A549 (cell line): Measurements from ENCODE around the gene KATNIP. TPM values are rescaled to one million over a fixed set of nuclear protein-coding genes. Genes with fewer than 3 reads are reported as not detected.

ENCODE experiments used
- ATAC-seq, 2 experiments: fragments of 200-7000 bp in 1 of 2; fragments of >200 bp in 1 of 2; cut with Nextera tagmentation in 1 of 2; cut with Tn5 transposase in 1 of 2; 3 replicates each; pipeline versions ENCODE4 v1.8.0 to v1.9.1; 2018 to 2020; ENCODE audit warnings: mild to moderate bottlenecking in 1 of 2, moderate library complexity in 1 of 2
- CTCF ChIA-PET: fragments of 300-600 bp; sonication (Branson Sonifier 250); formaldehyde crosslinking; extraction: SDS; loops from one replicate; lab custom pipeline; 2021; ENCODE audit warnings: antibody characterized with exemption, inconsistent platforms; lab: Yijun Ruan, JAX
- POLR2A ChIA-PET: fragments of 350-600 bp; formaldehyde crosslinking; extraction: SDS; loops from one replicate; lab custom pipeline; 2021; ENCODE audit warnings: antibody characterized with exemption, inconsistent platforms; lab: Yijun Ruan, JAX
- DNase-seq, 2 experiments: peaks; one replicate each; pipeline versions ENCODE4 v3.0.0 to v3.0.0-alpha.2; 2011 to 2016; ENCODE audit warnings: low read depth in 1 of 2, low spot score in 1 of 2
- FAIRE-seq: peaks from 2 replicates; lab custom pipeline; 2011; peaks lifted over from hg19 to GRCh38; lab: Jason Lieb, UNC
- H3K27ac ChIP-seq, 2 experiments: fragments of >200 bp; sonication (Bioruptor Twin); formaldehyde crosslinking; 3 replicates each; pipeline ENCODE4 v1.5.1; 2016 to 2017
- H3K4me1 ChIP-seq: fragments of >200 bp; sonication (Bioruptor Twin); formaldehyde crosslinking; 3 replicates; pipeline ENCODE4 v1.6.1; 2016
- H3K4me2 ChIP-seq: fragments of >200 bp; sonication (Bioruptor Twin); formaldehyde crosslinking; 3 replicates; pipeline ENCODE4 v1.6.1; 2016
- H3K4me3 ChIP-seq: fragments of >200 bp; sonication (Bioruptor Twin); formaldehyde crosslinking; 3 replicates; pipeline ENCODE4 v1.5.1; 2016
- H3K9me3 ChIP-seq: fragments of >200 bp; sonication (Bioruptor Twin); formaldehyde crosslinking; 3 replicates; pipeline ENCODE4 v1.6.1; 2016
- CBX2 ChIP-seq: fragments of 200-600 bp; sonication (generic); IDR thresholded peaks from 2 replicates; pipeline ENCODE4 v1.6.1; 2016; ENCODE audit warnings: low read depth, mild to moderate bottlenecking, borderline replicate concordance
- CEBPB ChIP-seq, 2 experiments: fragments of >200 bp in 1 of 2; sonication (Bioruptor Twin) in 1 of 2; formaldehyde crosslinking in 1 of 2; IDR thresholded peaks; 2 replicates each; pipeline ENCODE4 v1.6.1; 2012 to 2016
- CHD2 ChIP-seq: fragments of 150-350 bp; IDR thresholded peaks from 2 replicates; pipeline ENCODE4 v1.6.1; 2014; ENCODE audit warnings: low read length; ENCODE audit not compliant: partially characterized antibody
- FOSB ChIP-seq: fragments of 250-450 bp; sonication (Bioruptor Pico); IDR thresholded peaks from 2 replicates; pipeline ENCODE4 v1.5.0; 2020; ENCODE audit warnings: mild to moderate bottlenecking, moderate library complexity
- FOSL2 ChIP-seq, 2 experiments: fragments of 450-650 bp in 1 of 2; fragments of >200 bp in 1 of 2; sonication (Bioruptor Twin) in 1 of 2; formaldehyde crosslinking; IDR thresholded peaks; 2 replicates each; pipeline versions ENCODE4 v1.5.0 to v1.6.1; 2016 to 2020; ENCODE audit warnings: mild to moderate bottlenecking in 1 of 2, moderate library complexity in 1 of 2
- HDAC2 ChIP-seq: fragments of 200-600 bp; sonication (generic); IDR thresholded peaks from 2 replicates; pipeline ENCODE4 v1.6.1; 2016
- JUNB ChIP-seq: fragments of >200 bp; sonication (Bioruptor Twin); formaldehyde crosslinking; IDR thresholded peaks from 2 replicates; pipeline ENCODE4 v1.6.1; 2016
- KDM1A ChIP-seq: fragments of 200-600 bp; sonication (generic); IDR thresholded peaks from 2 replicates; pipeline ENCODE4 v1.6.1; 2016; ENCODE audit warnings: low read depth, mild to moderate bottlenecking
- MYC ChIP-seq: IDR thresholded peaks from 2 replicates; pipeline ENCODE4 v1.6.1; 2012; ENCODE audit warnings: mild to moderate bottlenecking, inconsistent platforms, low read length, improper control_type of control experiment, borderline replicate concordance
- NFE2L2 ChIP-seq: fragments of 150-350 bp; conservative IDR thresholded peaks from 2 replicates; pipeline ENCODE4 v1.6.1; 2014; ENCODE audit warnings: low read length
- NR3C1 ChIP-seq: fragments of >200 bp; sonication (Bioruptor Twin); formaldehyde crosslinking; IDR thresholded peaks from 3 replicates; pipeline ENCODE4 v1.6.1; 2017
- POLR2A ChIP-seq: IDR thresholded peaks from 2 replicates; pipeline ENCODE4 v1.6.1; 2012; ENCODE audit warnings: mild to moderate bottlenecking, low read length
- RAD21 ChIP-seq, 2 experiments: fragments of >200 bp in 1 of 2; sonication (Bioruptor Twin) in 1 of 2; formaldehyde crosslinking in 1 of 2; IDR thresholded peaks in 1 of 2; conservative IDR thresholded peaks in 1 of 2; 2 replicates in 1 of 2; 3 replicates in 1 of 2; pipeline ENCODE4 v1.6.1; 2012 to 2018; ENCODE audit warnings: inconsistent platforms in 1 of 2
- SMC3 ChIP-seq: fragments of >200 bp; sonication (Bioruptor Twin); formaldehyde crosslinking; IDR thresholded peaks from 3 replicates; pipeline ENCODE4 v1.6.1; 2018; ENCODE audit warnings: inconsistent platforms
- SREBF2 ChIP-seq: fragments of 450-650 bp; IDR thresholded peaks from 2 replicates; pipeline ENCODE4 v1.6.1; 2014; ENCODE audit warnings: mild to moderate bottlenecking, moderate library complexity
- ZFP36 ChIP-seq: fragments of 450-650 bp; IDR thresholded peaks from 2 replicates; pipeline ENCODE4 v1.6.1; 2014; ENCODE audit warnings: borderline replicate concordance; ENCODE audit not compliant: partially characterized antibody
- ZNF302 ChIP-seq: fragments of 250-450 bp; sonication (Bioruptor Pico); IDR thresholded peaks from 2 replicates; pipeline ENCODE4 v1.9.0; 2021; ENCODE audit warnings: inconsistent platforms, mild to moderate bottlenecking, moderate library complexity
- ZSCAN20 ChIP-seq: fragments of 250-450 bp; sonication (Bioruptor Pico); IDR thresholded peaks from 2 replicates; pipeline ENCODE4 v1.8.0; 2022; ENCODE audit warnings: mild to moderate bottlenecking, moderate library complexity
- WGBS: methylation state at CpG from one replicate; pipeline ENCODE4 v1.1.6; 2017; ENCODE audit errors: missing lambda C conversion rate; 5-methylcytosine and 5-hydroxymethylcytosine counted together
- polyA plus RNA-seq, 4 experiments: library from polyadenylated mRNA; depleted of rRNA in 3 of 4; stranded (reverse); fragments of >200 nt; fragmentation: RNase III in 1 of 4; extraction: RNeasy Plus Mini Kit Qiagen cat#74134 plus additional on column Dnase treatment in 1 of 4; gene quantifications; 2 replicates in 3 of 4; 3 replicates in 1 of 4; pipeline ENCODE4 v1.2.3, GENCODE V29; 2011 to 2017
- TF ChIP-seq, protein P1 (sequence below): fragments of 250-450 bp; sonication (Bioruptor Pico); IDR thresholded peaks from 2 replicates; pipeline ENCODE4 v1.5.0; 2020; ENCODE audit warnings: low read depth, mild to moderate bottlenecking, moderate library complexity
- TF ChIP-seq, protein P2 (sequence below): fragments of 150-350 bp; IDR thresholded peaks from 2 replicates; pipeline ENCODE4 v1.6.1; 2014; ENCODE audit warnings: low read depth, mild to moderate bottlenecking, low read length

Gene KATNIP
- polyA plus RNA-seq, 2 of the 4 experiments (the other 2 are of a cell fraction): 12.8 to 27.1 TPM

DNA sequence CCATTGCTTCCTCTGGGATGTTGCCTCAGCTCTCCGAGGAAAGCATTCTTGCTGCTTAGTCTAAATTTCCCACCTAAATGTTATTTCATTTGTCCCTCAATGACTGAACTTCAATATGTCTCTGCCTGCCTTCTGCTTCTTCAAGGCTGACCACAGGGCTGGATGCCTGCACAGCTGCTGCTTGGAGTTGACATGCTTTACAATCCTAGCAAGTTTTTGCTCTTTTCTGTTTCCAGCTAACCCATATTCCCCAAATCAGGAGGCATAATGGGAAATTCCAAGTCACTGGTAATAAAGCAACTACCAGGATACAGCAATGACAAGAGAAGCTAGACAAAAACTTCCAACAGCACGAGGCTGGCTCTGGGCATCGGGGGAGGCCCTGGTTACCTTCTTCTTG, 49.1 kb upstream of the KATNIP start:
- Histone ChIP-seq H3K9me3 (no peaks in the 10 kb centered on the region), H3K4me2 (no peak overlapping the region)
- no peak for ATAC-seq
- POLR2A ChIA-PET: no interaction called here
- TF ChIP-seq, protein P1, sequence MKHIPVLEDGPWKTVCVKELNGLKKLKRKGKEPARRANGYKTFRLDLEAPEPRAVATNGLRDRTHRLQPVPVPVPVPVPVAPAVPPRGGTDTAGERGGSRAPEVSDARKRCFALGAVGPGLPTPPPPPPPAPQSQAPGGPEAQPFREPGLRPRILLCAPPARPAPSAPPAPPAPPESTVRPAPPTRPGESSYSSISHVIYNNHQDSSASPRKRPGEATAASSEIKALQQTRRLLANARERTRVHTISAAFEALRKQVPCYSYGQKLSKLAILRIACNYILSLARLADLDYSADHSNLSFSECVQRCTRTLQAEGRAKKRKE: no peak
- TF ChIP-seq ZFP36 (no peak), NR3C1 (no peak), SREBF2 (no peak), JUNB (no peak), HDAC2 (no peak), NFE2L2 (no peak), ZNF302 (CRISPR knock-in tag) (no peak), POLR2A (no peak), RAD21 (conservative IDR thresholded peaks at IDR 0.05 in 1 of 2, IDR thresholded peaks at IDR 0.05 in 1 of 2) (no peak), FOSB (no peak)
- TF ChIP-seq, protein P2, sequence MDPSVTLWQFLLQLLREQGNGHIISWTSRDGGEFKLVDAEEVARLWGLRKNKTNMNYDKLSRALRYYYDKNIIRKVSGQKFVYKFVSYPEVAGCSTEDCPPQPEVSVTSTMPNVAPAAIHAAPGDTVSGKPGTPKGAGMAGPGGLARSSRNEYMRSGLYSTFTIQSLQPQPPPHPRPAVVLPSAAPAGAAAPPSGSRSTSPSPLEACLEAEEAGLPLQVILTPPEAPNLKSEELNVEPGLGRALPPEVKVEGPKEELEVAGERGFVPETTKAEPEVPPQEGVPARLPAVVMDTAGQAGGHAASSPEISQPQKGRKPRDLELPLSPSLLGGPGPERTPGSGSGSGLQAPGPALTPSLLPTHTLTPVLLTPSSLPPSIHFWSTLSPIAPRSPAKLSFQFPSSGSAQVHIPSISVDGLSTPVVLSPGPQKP: no peak
- TF ChIP-seq, all 56 proteins: peak for 0
- no peak overlapping the region for H3K27ac ChIP-seq
- CTCF ChIA-PET: interaction anchor here (3.0 kb wide), 1 partner anchor 15 kb away, joined by 12 read pairs; no protein-coding TSS in a partner anchor
- no peaks in the 10 kb centered on the region for H3K4me1 ChIP-seq
- DNase-seq (no peak), FAIRE-seq (no peak)
- 93% methylated on average over 3 of the region's 3 CpGs for WGBS
- H3K4me3 ChIP-seq: no peak overlapping the region

DNA sequence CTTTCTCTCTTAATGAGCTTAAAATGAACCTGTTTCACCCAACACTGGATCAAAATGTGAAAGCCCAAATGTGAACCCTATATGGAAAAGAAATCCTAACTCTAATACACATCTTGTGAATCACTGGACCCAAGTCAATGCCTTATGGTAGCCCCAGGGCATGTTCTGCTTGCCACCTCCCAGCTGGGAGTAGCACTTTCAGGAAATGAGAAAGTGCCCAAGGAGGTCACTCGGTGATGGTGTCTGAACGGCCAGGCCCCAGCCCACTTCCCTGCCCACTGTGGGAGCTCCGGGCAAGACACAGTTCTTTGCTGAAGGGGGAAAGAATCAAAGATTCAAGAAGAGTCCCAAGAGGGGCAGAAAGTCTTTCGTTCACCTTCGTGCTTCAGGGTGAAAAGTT, 46.3 kb upstream of the KATNIP start:
- no peak for ATAC-seq
- Histone ChIP-seq H3K9me3 (no peaks in the 10 kb centered on the region), H3K4me2 (no peak overlapping the region), H3K27ac (no peak overlapping the region), H3K4me3 (no peak overlapping the region), H3K4me1 (no peaks in the 10 kb centered on the region)
- DNase-seq: no peak
- POLR2A ChIA-PET: no interaction called here
- CTCF ChIA-PET: interaction anchor here (1.3 to 3.2 kb wide), 2 partner anchors 8 to 12 kb away, joined by 3 to 18 read pairs; no protein-coding TSS in a partner anchor
- TF ChIP-seq CHD2: no peak
- no peak for TF ChIP-seq ZSCAN20 (CRISPR knock-in tag)
- TF ChIP-seq CBX2: no peak
- TF ChIP-seq KDM1A: no peak
- TF ChIP-seq FOSL2 (IDR thresholded peaks at IDR 0.05): no peak
- TF ChIP-seq FOSL2 (CRISPR knock-in tag; IDR thresholded peaks at IDR 0.05): no peak
- TF ChIP-seq MYC: no peak
- WGBS: 89% methylated on average over 5 of the region's 5 CpGs
- FAIRE-seq: no peak

DNA sequence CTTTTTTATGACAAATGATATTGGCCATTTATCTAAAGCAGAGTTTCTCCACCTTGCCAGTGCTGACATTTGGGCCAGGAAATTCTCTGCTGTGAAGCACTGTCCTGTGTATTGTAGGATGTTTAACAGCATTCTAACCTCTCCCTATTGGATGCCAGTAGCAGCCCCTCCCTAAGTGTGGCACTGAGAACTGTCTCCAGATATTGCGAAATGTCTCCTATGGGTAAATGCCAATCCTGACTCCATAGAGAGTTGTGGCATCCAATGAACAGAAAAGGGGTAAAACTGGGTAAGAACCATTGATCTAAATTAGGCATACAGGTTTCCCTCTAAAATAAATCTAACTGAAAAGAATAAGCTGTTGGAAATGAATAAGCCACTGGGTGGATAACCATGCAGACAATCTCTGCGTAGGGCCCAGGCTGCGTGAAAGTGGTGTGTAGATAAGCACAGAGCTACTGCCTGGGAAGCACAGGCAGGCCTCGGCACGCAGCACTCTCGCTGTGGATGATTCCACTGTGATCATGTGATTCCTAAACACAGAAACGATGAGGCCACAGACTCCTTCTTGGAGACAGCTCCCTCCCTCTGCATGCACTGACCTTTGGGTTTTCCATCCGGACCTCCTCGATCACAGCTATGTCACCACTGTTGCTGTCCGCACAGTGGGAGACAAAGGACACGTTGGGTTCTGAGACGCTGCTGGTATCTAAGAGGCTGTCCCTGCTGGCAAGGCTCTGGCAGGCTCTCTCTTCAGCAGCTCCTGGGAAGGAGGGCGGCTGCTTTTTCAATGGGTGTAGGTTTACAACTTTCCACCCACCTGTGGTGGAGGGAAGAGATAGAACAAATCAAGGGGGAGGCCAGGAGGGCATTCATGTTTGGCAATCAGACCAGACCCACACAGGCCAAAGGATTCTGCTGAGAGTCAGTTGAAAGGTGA, 44.4 kb upstream of the KATNIP start:
- no peak overlapping the region for H3K4me2 ChIP-seq
- no peak for DNase-seq
- POLR2A ChIA-PET: no interaction called here
- H3K27ac ChIP-seq: no peak overlapping the region
- H3K4me1 ChIP-seq: no peaks in the 10 kb centered on the region
- no peak for FAIRE-seq
- H3K9me3 ChIP-seq: no peaks in the 10 kb centered on the region
- TF ChIP-seq SMC3 (no peak), CEBPB (IDR thresholded peaks at IDR 0.05) (peak; percentile 69 to 81; a peak in 3 of 4 replicates)
- CTCF ChIA-PET: interaction anchor here (1.6 kb wide), 1 partner anchor 10 kb away, joined by 9 read pairs; no protein-coding TSS in a partner anchor
- H3K4me3 ChIP-seq: no peak overlapping the region
- WGBS: 88% methylated on average over 13 of the region's 13 CpGs
- no peak for ATAC-seq
